Measurements from ENCODE around the gene TYSND1.

Gene TYSND1

GRCh38 chr10:70096705-70097420 lies 49.6 kb downstream of the TYSND1 start:
- Histone ChIP-seq H3K9ac (ENCODE audit: low read depth, low read length) (no peak overlapping the region), H3K36me3 (ENCODE audit: insufficient read depth, low read length) (peaks cover 4% of the 10 kb centered on the region; the same call in 1 of the 2 replicates), H3K9me3 (ENCODE audit: control insufficient read depth, insufficient read depth, low read length) (no peaks in the 10 kb centered on the region), H3K4me1 (ENCODE audit: insufficient read depth, low read length) (no peaks in the 10 kb centered on the region)

DNA sequence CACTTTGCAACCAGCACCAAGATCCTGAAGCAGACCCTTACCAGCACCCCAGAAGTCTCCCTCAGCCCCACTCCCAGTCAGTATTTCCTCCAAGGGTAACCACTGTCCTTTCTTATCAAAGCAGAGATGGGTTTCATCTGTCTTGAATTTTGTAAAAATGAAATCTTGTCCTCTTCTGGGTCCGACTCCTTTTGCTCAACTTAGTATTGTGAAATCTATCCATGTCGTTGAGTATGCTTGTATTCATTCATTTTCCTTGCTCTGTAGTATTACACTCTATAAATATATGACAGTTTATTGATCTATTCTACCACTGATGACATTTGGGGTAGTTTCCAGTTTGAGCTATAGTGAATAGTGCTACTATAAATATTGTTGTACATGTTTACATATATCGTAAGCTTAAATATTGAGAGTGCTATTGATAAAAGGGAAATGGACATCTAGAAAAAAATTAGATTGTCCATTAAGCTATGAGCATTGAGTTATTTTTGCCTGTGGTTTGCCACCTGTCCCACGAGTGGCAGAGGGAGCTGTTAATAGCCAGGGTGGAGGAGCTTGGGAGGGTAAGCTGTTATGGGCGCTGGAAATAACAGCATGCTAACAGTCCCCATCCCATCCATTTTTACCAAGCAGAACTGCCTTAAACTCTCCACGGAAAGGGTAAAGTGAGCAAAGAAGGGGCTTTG lies 50.3 kb downstream of the TYSND1 start:
- peaks cover 4% of the 10 kb centered on the region; the same call in 1 of the 2 replicates for H3K36me3 ChIP-seq (ENCODE audit: insufficient read depth, low read length)

GRCh38 chr10:70094250-70094649 lies 52.2 kb downstream of the TYSND1 start:
- Histone ChIP-seq H3K9me3 (ENCODE audit: control insufficient read depth, insufficient read depth, low read length) (no peaks in the 10 kb centered on the region), H3K9ac (ENCODE audit: low read depth, low read length) (no peak overlapping the region), H3K4me1 (ENCODE audit: insufficient read depth, low read length) (no peaks in the 10 kb centered on the region), H3K36me3 (ENCODE audit: insufficient read depth, low read length) (0 out of 2 replicates have a peak, but pooled peaks cover 4% of the 10 kb centered on the region)

More for the DNA sequence above, 50.3 kb downstream of the TYSND1 start:
- Histone ChIP-seq H3K9me3 (ENCODE audit: control insufficient read depth, insufficient read depth, low read length) (no peaks in the 10 kb centered on the region), H3K4me1 (ENCODE audit: insufficient read depth, low read length) (no peaks in the 10 kb centered on the region), H3K9ac (ENCODE audit: low read depth, low read length) (no peak overlapping the region)

- Histone ChIP-seq H3K9ac (ENCODE audit: low read depth, low read length) (no peak overlapping the region), H3K36me3 (ENCODE audit: insufficient read depth, low read length) (0 out of 2 replicates have a peak, but pooled peaks cover 4% of the 10 kb centered on the region)
Observed at GRCh38 chr10:70093335-70093944, 53.1 kb downstream of the TYSND1 start.

GRCh38 chr10:70092389-70092718 lies 54.1 kb downstream of the TYSND1 start:
- H3K9ac ChIP-seq (ENCODE audit: low read depth, low read length), result no peak overlapping the region
- 0 out of 2 replicates have a peak, but pooled peaks cover 4% of the 10 kb centered on the region for H3K36me3 ChIP-seq (ENCODE audit: insufficient read depth, low read length)
- H3K4me1 ChIP-seq (ENCODE audit: insufficient read depth, low read length), result no peaks in the 10 kb centered on the region
- H3K9me3 ChIP-seq (ENCODE audit: control insufficient read depth, insufficient read depth, low read length), result no peaks in the 10 kb centered on the region

More at GRCh38 chr10:70093335-70093944, 53.1 kb downstream of the TYSND1 start:
- Histone ChIP-seq H3K9me3 (ENCODE audit: control insufficient read depth, insufficient read depth, low read length) (no peaks in the 10 kb centered on the region), H3K4me1 (ENCODE audit: insufficient read depth, low read length) (no peaks in the 10 kb centered on the region)

DNA sequence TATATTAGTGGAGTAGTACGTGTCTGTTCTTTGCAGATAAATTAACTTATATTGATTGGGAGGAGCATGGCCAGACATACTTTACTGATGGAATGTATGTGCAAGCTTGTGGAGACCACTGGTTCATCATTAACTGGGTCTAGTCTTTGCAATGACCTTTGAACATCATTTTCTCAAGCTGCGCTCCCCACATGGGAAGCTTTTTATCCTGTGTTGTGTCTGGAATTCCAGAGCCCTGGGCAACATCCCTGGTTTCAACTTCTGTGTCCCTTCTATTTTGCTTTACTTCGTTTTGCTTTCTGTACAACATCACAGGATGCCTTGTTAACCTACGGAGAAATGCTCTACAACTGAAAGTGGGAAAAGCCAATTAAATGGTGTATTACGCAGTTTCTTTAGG lies 55.5 kb downstream of the TYSND1 start:
- Histone ChIP-seq H3K9ac (ENCODE audit: low read depth, low read length) (no peak overlapping the region), H3K4me1 (ENCODE audit: insufficient read depth, low read length) (no peaks in the 10 kb centered on the region), H3K36me3 (ENCODE audit: insufficient read depth, low read length) (peaks cover 8% of the 10 kb centered on the region), H3K9me3 (ENCODE audit: control insufficient read depth, insufficient read depth, low read length) (no peaks in the 10 kb centered on the region)

DNA sequence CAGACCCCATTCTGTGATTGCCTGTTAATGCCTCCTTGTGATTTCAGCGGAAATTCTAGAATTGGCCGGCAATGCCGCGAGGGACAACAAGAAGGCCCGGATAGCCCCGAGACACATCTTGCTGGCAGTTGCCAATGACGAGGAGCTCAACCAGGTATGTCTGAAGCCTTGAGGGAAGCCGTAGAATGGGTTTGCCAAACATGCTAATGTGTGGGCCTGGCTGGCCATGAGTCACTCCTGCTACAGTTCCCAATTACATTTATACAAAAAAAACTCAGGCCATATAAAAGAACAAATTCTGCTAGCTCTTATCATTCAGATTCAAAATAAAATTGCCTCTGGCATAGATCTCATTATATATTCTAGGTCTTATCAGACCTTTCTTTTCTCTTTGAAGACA lies 56.5 kb downstream of the TYSND1 start:
- peaks cover 8% of the 10 kb centered on the region for H3K36me3 ChIP-seq (ENCODE audit: insufficient read depth, low read length)
- H3K9ac ChIP-seq (ENCODE audit: low read depth, low read length), result no peak overlapping the region
- no peaks in the 10 kb centered on the region for H3K9me3 ChIP-seq (ENCODE audit: control insufficient read depth, insufficient read depth, low read length)
- H3K4me1 ChIP-seq (ENCODE audit: insufficient read depth, low read length), result no peaks in the 10 kb centered on the region

- Histone ChIP-seq H3K9me3 (ENCODE audit: control insufficient read depth, insufficient read depth, low read length) (no peaks in the 10 kb centered on the region), H3K9ac (ENCODE audit: low read depth, low read length) (no peak overlapping the region), H3K4me1 (ENCODE audit: insufficient read depth, low read length) (no peaks in the 10 kb centered on the region), H3K36me3 (ENCODE audit: insufficient read depth, low read length) (peaks cover 4% of the 10 kb centered on the region)
Observed at GRCh38 chr10:70088308-70088698, 58.2 kb downstream of the TYSND1 start.
